Measurements from ENCODE around the gene TENT4A. TPM values are rescaled to one million over a fixed set of nuclear protein-coding genes. Genes with fewer than 3 reads are reported as not detected.
A peak's percentile ranks its signal among the peaks of the same experiment; 100 is the strongest.
"Not testable (repeated sequence)": the region's sequence is repeated elsewhere in the genome, so short reads cannot be mapped to it uniquely, and the experiment has no call there.

TENT4A gene
- total RNA-seq, 1 experiment from 2014 or later, result 51.7 TPM

- H3K9me3 ChIP-seq (ENCODE audit: low read depth, low read length, poor library complexity, severe bottlenecking), result no peaks in the 10 kb centered on the region
- ChIA-PET CTCF (no interaction called here), POLR2A (ENCODE audit: low non-redundant PET) (no interaction called here)
- no peaks in the 10 kb centered on the region for H3K36me3 ChIP-seq (ENCODE audit: insufficient read depth, low read length, poor library complexity, severe bottlenecking)
- no peak overlapping the region for H3K4me3 ChIP-seq (ENCODE audit: low read depth, low read length, poor library complexity, severe bottlenecking)
- TF ChIP-seq EZH2 (IDR thresholded peaks at IDR 0.05; ENCODE audit: borderline replicate concordance, low read depth, low read length, poor library complexity, severe bottlenecking), result no peak
- no peak for TF ChIP-seq CTCF (conservative IDR thresholded peaks at IDR 0.05; ENCODE audit: low read depth, low read length)
- no peaks in the 10 kb centered on the region for H3K27me3 ChIP-seq (replicated peaks; ENCODE audit: insufficient read depth, low read depth, low read length, poor library complexity)
- no peak overlapping the region for H3K27ac ChIP-seq (ENCODE audit: low read depth, low read length, poor library complexity, severe bottlenecking)
- intact Hi-C loops (cut with micrococcal nuclease; ENCODE audit: unreplicated experiment), result loop anchor here (10.0 kb wide), 1 partner anchor 1104 kb away; no protein-coding TSS in a partner anchor
- H3K4me1 ChIP-seq (ENCODE audit: insufficient read depth, low read length, poor library complexity, severe bottlenecking), result peaks cover 11% of the 10 kb centered on the region
- DNase-seq (ENCODE audit: low spot score), result no peak
- no TSS peak for BruUV-seq (replicated peaks)
These were observed 57.8 kb downstream of the TENT4A start for GRCh38 chr5:6770826-6771607.

- CTCF ChIA-PET, result no interaction called here
- peak; percentile 71 for DNase-seq (ENCODE audit: low spot score)
- no peaks in the 10 kb centered on the region for H3K9me3 ChIP-seq (ENCODE audit: low read depth, low read length, poor library complexity, severe bottlenecking)
- POLR2A ChIA-PET (ENCODE audit: low non-redundant PET), result no interaction called here
- BruUV-seq (replicated peaks), result no TSS peak
- H3K4me3 ChIP-seq (ENCODE audit: low read depth, low read length, poor library complexity, severe bottlenecking), result no peak overlapping the region
- H3K36me3 ChIP-seq (ENCODE audit: insufficient read depth, low read length, poor library complexity, severe bottlenecking), result no peaks in the 10 kb centered on the region
- intact Hi-C loops (cut with micrococcal nuclease; ENCODE audit: unreplicated experiment), result loop anchor here (10.0 kb wide), 1 partner anchor 1102 kb away; no protein-coding TSS in a partner anchor
- peak overlapping the region; percentile 27 for H3K27ac ChIP-seq (ENCODE audit: low read depth, low read length, poor library complexity, severe bottlenecking)
- H3K4me1 ChIP-seq (ENCODE audit: insufficient read depth, low read length, poor library complexity, severe bottlenecking), result peaks cover 9% of the 10 kb centered on the region
- TF ChIP-seq EZH2 (IDR thresholded peaks at IDR 0.05; ENCODE audit: borderline replicate concordance, low read depth, low read length, poor library complexity, severe bottlenecking) (no peak), CTCF (conservative IDR thresholded peaks at IDR 0.05; ENCODE audit: low read depth, low read length) (no peak)
- H3K27me3 ChIP-seq (replicated peaks; ENCODE audit: insufficient read depth, low read depth, low read length, poor library complexity), result no peaks in the 10 kb centered on the region
These were observed 59.7 kb downstream of the TENT4A start for GRCh38 chr5:6772886-6773285.

GRCh38 chr5:6773342-6774035 is 60.3 kb downstream of the TENT4A start:
- H3K4me1 ChIP-seq (ENCODE audit: insufficient read depth, low read length, poor library complexity, severe bottlenecking), result peaks cover 9% of the 10 kb centered on the region
- ChIA-PET CTCF (no interaction called here), POLR2A (ENCODE audit: low non-redundant PET) (no interaction called here)
- no peaks in the 10 kb centered on the region for H3K9me3 ChIP-seq (ENCODE audit: low read depth, low read length, poor library complexity, severe bottlenecking)
- no peaks in the 10 kb centered on the region for H3K27me3 ChIP-seq (replicated peaks; ENCODE audit: insufficient read depth, low read depth, low read length, poor library complexity)
- H3K27ac ChIP-seq (ENCODE audit: low read depth, low read length, poor library complexity, severe bottlenecking), result peak overlapping the region; percentile 27
- TF ChIP-seq EZH2 (IDR thresholded peaks at IDR 0.05; ENCODE audit: borderline replicate concordance, low read depth, low read length, poor library complexity, severe bottlenecking) (no peak), CTCF (conservative IDR thresholded peaks at IDR 0.05; ENCODE audit: low read depth, low read length) (no peak)
- BruUV-seq (replicated peaks), result no TSS peak
- H3K36me3 ChIP-seq (ENCODE audit: insufficient read depth, low read length, poor library complexity, severe bottlenecking), result no peaks in the 10 kb centered on the region
- intact Hi-C loops (cut with micrococcal nuclease; ENCODE audit: unreplicated experiment), result loop anchor here (10.0 kb wide), 1 partner anchor 1101 kb away; no protein-coding TSS in a partner anchor
- H3K4me3 ChIP-seq (ENCODE audit: low read depth, low read length, poor library complexity, severe bottlenecking), result peak overlapping the region; percentile 3
- DNase-seq (ENCODE audit: low spot score), result peak; percentile 97

GRCh38 chr5:6774207-6774606 is 61.0 kb downstream of the TENT4A start:
- H3K9me3 ChIP-seq (ENCODE audit: low read depth, low read length, poor library complexity, severe bottlenecking); H3K36me3 ChIP-seq (ENCODE audit: insufficient read depth, low read length, poor library complexity, severe bottlenecking); H3K4me1 ChIP-seq (ENCODE audit: insufficient read depth, low read length, poor library complexity, severe bottlenecking); POLR2A ChIA-PET (ENCODE audit: low non-redundant PET); H3K27me3 ChIP-seq (replicated peaks; ENCODE audit: insufficient read depth, low read depth, low read length, poor library complexity); BruUV-seq (replicated peaks); H3K27ac ChIP-seq (ENCODE audit: low read depth, low read length, poor library complexity, severe bottlenecking); CTCF ChIA-PET; H3K4me3 ChIP-seq (ENCODE audit: low read depth, low read length, poor library complexity, severe bottlenecking); DNase-seq (ENCODE audit: low spot score): not testable (repeated sequence)
- intact Hi-C loops (cut with micrococcal nuclease; ENCODE audit: unreplicated experiment), result loop anchor here (10.0 kb wide), 1 partner anchor 1101 kb away; no protein-coding TSS in a partner anchor
